Thoracic aorta (tissue), 2 donors: ENCODE data around the gene PPIL6. TPM values are rescaled to one million over a fixed set of nuclear protein-coding genes. Genes with fewer than 3 reads are reported as not detected.

Source experiments
- ATAC-seq: fragments of 150-250 bp; one replicate; pipeline ENCODE4 v1.8.0; 2017; ENCODE audit warnings: low read depth; ENCODE audit not compliant: insufficient number of reproducible peaks, low FRiP score
- DNase-seq: peaks from one replicate; pipeline ENCODE4 v3.0.0-alpha.2; 2020; ENCODE audit warnings: low spot score
- H3K27ac ChIP-seq, 2 donors: fragments of 200-600 bp; sonication (generic); 1 replicate in 1 of 2; 2 replicates in 1 of 2; pipeline ENCODE4 v1.5.1; 2016; ENCODE audit warnings: mild to moderate bottlenecking in 2 of 2, moderate library complexity in 2 of 2
- H3K27me3 ChIP-seq: fragments of 200-600 bp; sonication (generic); replicated peaks from 2 replicates; pipeline ENCODE4 v1.6.0; 2016; ENCODE audit warnings: mild to moderate bottlenecking; ENCODE audit not compliant: insufficient read depth
- H3K36me3 ChIP-seq: fragments of 200-600 bp; sonication (generic); one replicate; pipeline ENCODE4 v1.5.1; 2016
- H3K4me1 ChIP-seq, 2 donors: fragments of 200-600 bp; sonication (generic); 1 replicate in 1 of 2; 2 replicates in 1 of 2; pipeline versions ENCODE4 v1.5.1 to v1.6.0; 2016; ENCODE audit warnings: low read depth in 2 of 2, mild to moderate bottlenecking in 1 of 2; ENCODE audit not compliant: control insufficient read depth in 1 of 2
- H3K4me3 ChIP-seq: fragments of 200-600 bp; sonication (generic); 2 replicates; pipeline ENCODE4 v1.5.1; 2016; ENCODE audit warnings: mild to moderate bottlenecking
- H3K9me3 ChIP-seq: fragments of 200-600 bp; sonication (generic); 2 replicates; pipeline ENCODE4 v1.5.1; 2016
- CTCF ChIP-seq: fragments of 200-600 bp; sonication (generic); IDR thresholded peaks from one replicate; pipeline ENCODE4 v1.5.1; 2019; ENCODE audit warnings: antibody characterized with exemption
- total RNA-seq, 2 donors: library from RNA; depleted of rRNA; stranded (reverse); fragments of >200 nt; gene quantifications; one replicate each; pipeline versions ENCODE4 v1.1.0 to v1.2.3, GENCODE V29; 2016

The PPIL6 gene
- total RNA-seq, 2 donors from 2014 or later, result 2.2 to 5.8 TPM

GRCh38 chr6:109362102-109362884, 78.1 kb downstream of the PPIL6 start:
- H3K36me3 ChIP-seq, result peaks cover 32% of the 10 kb centered on the region
- ATAC-seq, result no peak

GRCh38 chr6:109360791-109361190, 79.6 kb downstream of the PPIL6 start:
- no peaks in the 10 kb centered on the region for H3K27me3 ChIP-seq
- no peaks in the 10 kb centered on the region for H3K9me3 ChIP-seq
- DNase-seq (no peak), ATAC-seq (no peak)
- H3K36me3 ChIP-seq, result peaks cover 35% of the 10 kb centered on the region
- peaks cover 4 to 5% of the 10 kb centered on the region in 2 donors for H3K4me1 ChIP-seq
- H3K27ac ChIP-seq, result no peak overlapping the region
- TF ChIP-seq CTCF, result no peak
- no peak overlapping the region for H3K4me3 ChIP-seq

More at GRCh38 chr6:109362102-109362884, 78.1 kb downstream of the PPIL6 start:
- Histone ChIP-seq H3K4me1 (peaks cover 4 to 5% of the 10 kb centered on the region in 2 donors), H3K4me3 (no peak overlapping the region), H3K9me3 (no peaks in the 10 kb centered on the region), H3K27ac (no peak overlapping the region), H3K27me3 (no peaks in the 10 kb centered on the region)
- no peak for DNase-seq
- TF ChIP-seq CTCF, result no peak

GRCh38 chr6:109360281-109360680, 80.1 kb downstream of the PPIL6 start:
- no peak overlapping the region for H3K27ac ChIP-seq
- ATAC-seq, result no peak
- H3K27me3 ChIP-seq, result no peaks in the 10 kb centered on the region
- no peak for TF ChIP-seq CTCF
- no peaks in the 10 kb centered on the region for H3K9me3 ChIP-seq
- H3K36me3 ChIP-seq, result peaks cover 35% of the 10 kb centered on the region
- no peak for DNase-seq
- peaks cover 4 to 5% of the 10 kb centered on the region in 2 donors for H3K4me1 ChIP-seq
- H3K4me3 ChIP-seq, result no peak overlapping the region

- H3K36me3 ChIP-seq, result peaks cover 31% of the 10 kb centered on the region
Observed at GRCh38 chr6:109359248-109359647, 81.2 kb downstream of the PPIL6 start.

More at GRCh38 chr6:109359248-109359647, 81.2 kb downstream of the PPIL6 start:
- ATAC-seq, result no peak
- Histone ChIP-seq H3K4me3 (no peak overlapping the region), H3K4me1 (peaks cover 4 to 5% of the 10 kb centered on the region in 2 donors), H3K9me3 (no peaks in the 10 kb centered on the region), H3K27ac (no peak overlapping the region), H3K27me3 (no peaks in the 10 kb centered on the region)
- no peak for DNase-seq
- TF ChIP-seq CTCF, result no peak
